CD8-positive, alpha-beta memory T cell (primary cell): ENCODE data around the gene BCL11B. TPM values are rescaled to one million over a fixed set of nuclear protein-coding genes. Genes with fewer than 3 reads are reported as not detected.

Experiments used
- CTCF ChIA-PET: fragments of 350-600 bp; sonication (Branson Sonifier 250); formaldehyde crosslinking; loops from one replicate; lab custom pipeline; 2021; ENCODE audit warnings: antibody characterized with exemption; lab: Charles Lee
- POLR2A ChIA-PET: fragments of 350-600 bp; sonication (Branson Sonifier 250); formaldehyde crosslinking; loops from one replicate; lab custom pipeline; 2021; ENCODE audit warnings: antibody characterized with exemption; lab: Charles Lee
- DNase-seq, 5 donors: peaks; one replicate each; pipeline versions ENCODE4 v3.0.0 to v3.0.0-alpha.2; 2020 to 2022; ENCODE audit warnings: mixed read lengths in 1 of 5
- H3K27ac ChIP-seq: one replicate; pipeline ENCODE4 v1.7.0; 2013; ENCODE audit warnings: low read depth, mild to moderate bottlenecking, low read length, moderate library complexity
- H3K27me3 ChIP-seq: 2 replicates; pipeline ENCODE4 v1.7.0; 2013; ENCODE audit warnings: low read length, mild to moderate bottlenecking; ENCODE audit not compliant: insufficient read depth, poor library complexity, severe bottlenecking
- H3K36me3 ChIP-seq: 2 replicates; pipeline ENCODE4 v1.7.0; 2013; ENCODE audit warnings: mild to moderate bottlenecking, low read length, moderate library complexity; ENCODE audit not compliant: insufficient read depth
- H3K4me1 ChIP-seq: 2 replicates; pipeline ENCODE4 v1.7.0; 2013; ENCODE audit warnings: mild to moderate bottlenecking, low read length, moderate library complexity; ENCODE audit not compliant: insufficient read depth
- H3K4me3 ChIP-seq: 2 replicates; pipeline ENCODE4 v1.7.0; 2013; ENCODE audit warnings: mild to moderate bottlenecking, low read length
- H3K9me3 ChIP-seq: 2 replicates; pipeline ENCODE4 v1.7.0; 2013; ENCODE audit warnings: mild to moderate bottlenecking, low read length
- H3K27ac Mint-ChIP-seq, 8 donors: one replicate each; pipeline ENCODE4 v1.8.0; 2020 to 2021; ENCODE audit warnings: mixed read lengths in 8 of 8, mild to moderate bottlenecking in 6 of 8, inconsistent platforms in 3 of 8, moderate library complexity in 3 of 8
- H3K27me3 Mint-ChIP-seq, 2 donors: one replicate each; pipeline ENCODE4 v1.8.0; 2020 to 2021; ENCODE audit warnings: mixed read lengths in 2 of 2, mild to moderate bottlenecking in 1 of 2, moderate library complexity in 1 of 2
- H3K36me3 Mint-ChIP-seq, 3 donors: one replicate each; pipeline ENCODE4 v1.8.0; 2020 to 2021; ENCODE audit warnings: mixed read lengths in 3 of 3, inconsistent platforms in 1 of 3, mild to moderate bottlenecking in 1 of 3
- H3K4me1 Mint-ChIP-seq, 3 donors: one replicate each; pipeline ENCODE4 v1.8.0; 2020 to 2021; ENCODE audit warnings: mixed read lengths in 3 of 3, inconsistent platforms in 1 of 3, mild to moderate bottlenecking in 1 of 3
- H3K4me3 Mint-ChIP-seq, 7 donors: one replicate each; pipeline ENCODE4 v1.8.0; 2020 to 2021; ENCODE audit warnings: mixed read lengths in 7 of 7, mild to moderate bottlenecking in 6 of 7, moderate library complexity in 4 of 7, inconsistent platforms in 2 of 7
- H3K9me3 Mint-ChIP-seq, 5 donors: one replicate each; pipeline ENCODE4 v1.8.0; 2020 to 2022; ENCODE audit warnings: mixed read lengths in 5 of 5, mild to moderate bottlenecking in 3 of 5, moderate library complexity in 2 of 5, inconsistent platforms in 1 of 5
- polyA plus RNA-seq: library from polyadenylated mRNA; unstranded; fragments of 300-500 nt; fragmentation: Illumina TruSeq; gene quantifications from one replicate; pipeline ENCODE4 v1.2.3, GENCODE V29; 2021
- total RNA-seq, 2 experiments: library from RNA; stranded (reverse); gene quantifications; one replicate each; pipeline ENCODE4 v1.2.3, GENCODE V29; 2021

BCL11B gene
- total and polyA plus RNA-seq, 3 experiments from 2014 or later = 9.7 to 42.5 (median 42.0) TPM

DNA sequence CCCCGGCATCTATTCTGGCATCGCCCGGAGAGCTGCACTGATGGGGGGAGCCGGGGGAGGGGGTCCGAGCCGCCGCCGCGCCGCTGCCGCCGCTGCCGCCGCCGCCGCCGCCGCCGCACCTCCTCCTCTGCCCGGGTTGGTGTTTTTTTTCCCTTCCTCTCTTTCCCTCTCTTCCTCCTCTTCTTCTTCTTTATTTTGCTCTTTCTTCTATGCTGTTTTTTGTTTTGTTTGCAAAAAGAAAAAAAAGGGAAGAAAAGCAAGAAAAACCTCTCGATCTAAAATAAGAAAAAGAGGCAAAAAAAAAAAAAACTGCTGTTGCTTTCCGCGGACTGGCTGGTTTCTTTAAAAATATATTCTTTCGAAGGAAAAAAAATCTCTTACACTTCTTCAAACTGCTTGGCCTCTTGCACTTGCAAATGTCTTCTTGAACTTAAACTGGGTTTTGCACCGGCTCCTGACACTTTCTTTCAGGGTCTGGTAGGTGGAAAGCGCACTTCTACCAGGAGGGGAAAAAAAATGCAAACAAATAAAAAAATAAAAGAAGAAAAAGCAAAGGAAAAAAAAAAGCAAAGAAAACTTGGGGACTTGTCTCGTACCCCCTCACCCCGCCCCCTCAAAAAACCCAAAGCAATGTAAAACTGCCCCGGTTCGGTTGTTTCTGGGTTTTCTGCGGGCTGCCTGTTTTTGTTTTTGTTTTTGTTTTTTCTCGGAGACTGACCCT lies 616 bp downstream of the BCL11B start:
- H3K27me3 Mint-ChIP-seq = peaks cover 0 to 9% of the 10 kb centered on the region in 2 donors
- H3K9me3 Mint-ChIP-seq = peaks cover 0 to 8% (median 3%) of the 10 kb centered on the region in 5 donors
- ChIA-PET POLR2A (interaction anchor here (0.7 to 7.6 kb wide), 8 partner anchors 10 to 1294 kb away, joined by 3 to 63 read pairs (median 6); no protein-coding TSS in a partner anchor), CTCF (interaction anchor here (0.7 to 16.8 kb wide), 23 partner anchors 10 to 1297 kb away, joined by 3 to 532 read pairs (median 5); no protein-coding TSS in a partner anchor)
- Histone ChIP-seq H3K27me3 (no peaks in the 10 kb centered on the region), H3K36me3 (peaks cover 5% of the 10 kb centered on the region), H3K27ac (peak overlapping the region; percentile 83), H3K4me1 (peaks cover 14% of the 10 kb centered on the region), H3K4me3 (peak overlapping the region; percentile 62), H3K9me3 (no peaks in the 10 kb centered on the region)
- peaks cover 0 to 40% (median 5%) of the 10 kb centered on the region in 3 donors for H3K36me3 Mint-ChIP-seq
- H3K4me1 Mint-ChIP-seq = peaks cover 31 to 44% (median 40%) of the 10 kb centered on the region in 3 donors
- DNase-seq = no peak
- peak overlapping the region; percentile 87 to 99 (median 96) for H3K27ac Mint-ChIP-seq
- H3K4me3 Mint-ChIP-seq = peak overlapping the region; percentile 93 to 100 (median 97)

DNA sequence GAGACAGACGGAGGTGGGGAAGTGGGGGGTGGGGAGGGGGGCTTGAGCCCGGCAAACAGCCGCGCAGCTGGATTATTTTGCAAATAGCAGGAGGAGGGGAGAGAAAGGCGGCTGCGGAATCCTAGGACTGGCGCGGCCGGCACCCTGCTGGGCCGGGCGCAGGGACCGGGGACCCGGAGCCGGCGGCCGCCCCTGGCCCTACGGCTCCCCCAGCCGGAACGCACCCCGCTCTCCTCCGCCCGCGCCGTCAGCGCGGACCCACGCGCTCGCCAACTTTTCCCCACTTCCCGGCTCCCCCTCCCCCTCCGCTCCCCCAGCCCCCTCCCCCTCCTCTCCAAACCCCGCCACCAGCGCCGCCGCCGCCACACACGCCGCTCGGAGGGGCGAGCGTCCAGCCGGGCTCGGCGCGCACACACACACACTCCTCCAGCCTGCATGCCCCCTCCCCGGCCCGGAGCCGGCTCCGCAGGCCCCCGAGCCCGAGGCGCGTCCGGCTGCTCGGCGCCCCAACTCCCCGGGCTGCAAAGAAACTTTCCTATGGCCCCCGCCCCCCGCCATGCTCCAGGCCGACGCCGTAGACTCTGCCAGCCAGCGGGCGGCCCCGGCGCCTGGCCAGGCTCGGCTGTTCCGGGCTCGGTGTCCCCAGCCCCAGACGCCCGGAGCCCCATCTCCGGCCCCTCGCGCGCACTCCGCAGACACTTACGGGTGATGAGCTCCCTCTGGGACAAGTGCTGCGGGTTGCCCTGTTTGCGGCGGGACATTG lies 1.4 kb downstream of the BCL11B start:
- POLR2A ChIA-PET = interaction anchor here (0.6 to 7.6 kb wide), 10 partner anchors 9 to 1813 kb away, joined by 3 to 63 read pairs (median 4); no protein-coding TSS in a partner anchor
- H3K4me3 ChIP-seq = peak overlapping the region; percentile 91
- H3K36me3 Mint-ChIP-seq = peaks cover 0 to 45% (median 7%) of the 10 kb centered on the region in 3 donors
- no peaks in the 10 kb centered on the region for H3K9me3 ChIP-seq
- peaks cover 0 to 8% (median 3%) of the 10 kb centered on the region in 5 donors for H3K9me3 Mint-ChIP-seq
- H3K27ac Mint-ChIP-seq = peak overlapping the region; percentile 85 to 99 (median 98)
- peak overlapping the region; percentile 80 for H3K27ac ChIP-seq
- CTCF ChIA-PET = interaction anchor here (1.0 to 16.8 kb wide), 7 partner anchors 8 to 1104 kb away, joined by 4 to 532 read pairs (median 7); no protein-coding TSS in a partner anchor
- H3K27me3 Mint-ChIP-seq = peaks cover 0 to 9% of the 10 kb centered on the region in 2 donors
- H3K4me3 Mint-ChIP-seq = peak overlapping the region; percentile 95 to 100 (median 100)
- H3K36me3 ChIP-seq = peaks cover 5% of the 10 kb centered on the region
- no peaks in the 10 kb centered on the region for H3K27me3 ChIP-seq
- peaks cover 20% of the 10 kb centered on the region for H3K4me1 ChIP-seq
- H3K4me1 Mint-ChIP-seq = peaks cover 37 to 52% (median 48%) of the 10 kb centered on the region in 3 donors
- peak in 4 of 5 donors; percentile 39 to 67 (median 44) for DNase-seq

DNA sequence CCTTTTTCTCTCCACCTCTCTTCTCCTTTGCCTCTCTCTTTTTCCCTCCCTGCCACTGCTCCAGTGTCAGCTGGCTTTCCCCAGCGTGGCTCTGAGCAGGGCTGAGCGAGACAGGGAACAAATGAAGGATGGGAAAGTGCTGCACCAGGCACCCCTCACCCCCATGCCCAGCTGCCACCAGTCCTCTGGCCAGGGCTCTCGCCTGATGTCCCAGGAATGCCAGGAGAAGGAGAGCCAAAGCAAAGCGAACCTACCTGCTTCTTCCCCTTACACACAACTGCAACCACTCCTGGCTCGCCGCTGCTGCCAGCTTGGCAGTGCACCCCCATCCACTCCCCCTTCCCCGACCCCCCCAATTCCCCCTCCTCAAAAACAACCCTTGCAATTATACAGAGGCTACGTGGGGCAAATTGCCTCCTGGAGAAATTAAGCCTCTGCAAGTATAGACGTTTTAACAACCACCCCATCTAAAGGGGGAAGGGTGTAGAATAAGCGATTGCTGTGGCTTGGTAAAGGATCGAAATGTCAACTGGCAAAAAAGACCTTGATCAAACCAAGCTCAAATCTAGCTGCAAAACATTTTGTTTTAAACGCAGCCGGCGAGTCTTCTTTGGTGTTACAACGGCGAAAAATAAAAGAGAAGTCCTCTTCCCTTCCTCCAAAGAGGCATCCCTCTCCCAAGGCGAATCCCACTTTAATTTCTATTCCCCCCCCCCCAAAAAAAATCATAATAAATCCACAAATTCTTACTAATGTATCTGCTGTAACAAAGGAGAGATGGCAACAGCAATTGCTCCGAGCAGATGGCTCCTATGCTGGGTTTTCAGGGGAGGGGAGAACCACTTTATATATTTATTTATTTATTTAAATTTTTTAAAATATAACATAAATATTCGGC lies 2.9 kb downstream of the BCL11B start:
- Histone ChIP-seq H3K4me1 (peaks cover 30% of the 10 kb centered on the region), H3K27me3 (no peaks in the 10 kb centered on the region), H3K9me3 (no peaks in the 10 kb centered on the region), H3K27ac (peak overlapping the region; percentile 76), H3K36me3 (peaks cover 5% of the 10 kb centered on the region), H3K4me3 (peak overlapping the region; percentile 86)
- Mint-ChIP-seq H3K4me3 (peak overlapping the region; percentile 77 to 100 (median 99)), H3K4me1 (peaks cover 47 to 58% (median 55%) of the 10 kb centered on the region in 3 donors), H3K9me3 (peaks cover 0 to 8% (median 3%) of the 10 kb centered on the region in 5 donors), H3K27me3 (peaks cover 0 to 9% of the 10 kb centered on the region in 2 donors), H3K27ac (peak overlapping the region; percentile 88 to 100 (median 100)), H3K36me3 (peaks cover 0 to 60% (median 12%) of the 10 kb centered on the region in 3 donors)
- DNase-seq = peak in 3 of 5 donors; percentile 5 to 51 (median 43)
- ChIA-PET POLR2A (interaction anchor here (0.6 to 7.6 kb wide), 18 partner anchors 8 to 1689 kb away, joined by 3 to 63 read pairs (median 5); no protein-coding TSS in a partner anchor), CTCF (interaction anchor here (0.9 to 16.8 kb wide), 11 partner anchors 7 to 1292 kb away, joined by 3 to 532 read pairs (median 7); no protein-coding TSS in a partner anchor)

DNA sequence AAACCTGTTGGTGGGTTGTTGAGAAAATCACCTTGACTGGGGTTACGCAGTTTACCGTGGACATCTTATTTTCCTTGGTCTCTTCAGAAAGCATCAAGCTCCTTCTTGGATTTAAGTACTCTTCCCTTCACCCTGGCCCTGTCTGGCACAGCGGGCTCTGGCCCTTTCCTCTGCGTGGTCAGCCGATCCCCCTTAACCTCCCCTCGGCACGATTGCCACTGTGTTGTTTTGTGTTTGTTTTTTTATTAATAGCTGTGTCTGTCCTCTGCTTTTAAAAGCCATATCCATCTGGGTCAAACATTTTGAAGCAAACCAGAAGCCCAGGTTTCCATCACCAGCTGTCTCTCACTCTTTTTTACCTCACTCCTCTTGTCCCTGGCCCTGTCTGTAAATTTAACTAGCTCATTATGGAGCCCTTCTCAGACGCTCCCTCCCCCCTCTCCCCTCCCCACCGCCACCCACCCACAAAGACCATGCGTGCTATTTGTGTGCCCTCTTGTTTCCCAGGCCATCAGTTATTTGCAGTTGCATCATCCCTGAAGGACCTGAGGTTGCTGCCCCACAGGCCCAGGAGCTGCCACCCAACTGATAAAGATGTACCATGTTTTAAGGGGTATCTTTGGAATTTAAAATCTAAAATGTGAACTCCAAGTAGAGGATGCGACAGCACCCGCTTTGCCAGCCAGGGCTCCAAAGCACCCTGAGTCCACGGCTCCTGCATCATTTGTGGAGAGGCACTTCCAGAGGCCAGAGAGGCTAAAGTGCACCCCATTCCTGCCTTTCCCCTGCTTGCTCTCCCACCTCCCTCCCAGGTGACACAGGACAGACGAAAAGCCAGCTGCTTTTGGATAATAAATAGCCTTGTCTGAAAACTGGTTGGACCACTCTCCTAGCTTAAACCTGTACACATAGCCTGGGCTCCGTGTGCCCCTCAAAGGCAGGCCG lies 3.9 kb downstream of the BCL11B start:
- no peaks in the 10 kb centered on the region for H3K27me3 ChIP-seq
- POLR2A ChIA-PET = interaction anchor here (0.6 to 7.6 kb wide), 17 partner anchors 13 to 1294 kb away, joined by 3 to 63 read pairs (median 5); no protein-coding TSS in a partner anchor
- peaks cover 54 to 63% (median 60%) of the 10 kb centered on the region in 3 donors for H3K4me1 Mint-ChIP-seq
- H3K4me3 Mint-ChIP-seq = peak overlapping the region; percentile 77 to 100 (median 99)
- peak overlapping the region; percentile 76 for H3K27ac ChIP-seq
- peaks cover 0 to 9% of the 10 kb centered on the region in 2 donors for H3K27me3 Mint-ChIP-seq
- H3K4me1 ChIP-seq = peaks cover 36% of the 10 kb centered on the region
- peak in 3 of 5 donors; percentile 21 to 59 (median 34) for DNase-seq
- H3K27ac Mint-ChIP-seq = peak overlapping the region; percentile 78 to 100 (median 100)
- peaks cover 0 to 8% (median 3%) of the 10 kb centered on the region in 5 donors for H3K9me3 Mint-ChIP-seq
- peaks cover 5% of the 10 kb centered on the region for H3K36me3 ChIP-seq
- CTCF ChIA-PET = interaction anchor here (0.5 to 16.8 kb wide), 15 partner anchors 8 to 1291 kb away, joined by 3 to 532 read pairs (median 20); no protein-coding TSS in a partner anchor
- H3K36me3 Mint-ChIP-seq = peaks cover 0 to 70% (median 16%) of the 10 kb centered on the region in 3 donors
- no peaks in the 10 kb centered on the region for H3K9me3 ChIP-seq
- H3K4me3 ChIP-seq = peak overlapping the region; percentile 86

DNA sequence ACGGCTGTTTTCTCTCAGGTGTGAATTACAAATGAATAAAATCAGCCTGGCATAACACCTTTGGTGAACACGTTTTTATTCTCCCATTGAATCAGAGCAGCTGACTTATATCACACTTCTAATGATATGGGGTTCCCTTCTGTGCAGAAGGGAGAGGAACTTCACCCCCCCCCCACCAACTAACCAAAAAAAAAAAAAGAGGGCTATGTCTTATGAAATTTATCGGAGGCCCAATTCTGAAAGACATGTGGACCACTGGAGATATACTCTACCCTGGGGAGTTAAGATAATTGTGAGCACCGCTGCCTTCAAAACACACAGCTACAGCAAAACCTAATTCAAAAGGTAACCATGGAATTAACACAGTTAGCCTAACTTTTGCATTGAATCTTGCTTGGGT lies 4.6 kb downstream of the BCL11B start:
- Mint-ChIP-seq H3K9me3 (peaks cover 0 to 8% (median 3%) of the 10 kb centered on the region in 5 donors), H3K27me3 (peaks cover 0 to 12% of the 10 kb centered on the region in 2 donors), H3K27ac (peak overlapping the region; percentile 78 to 100 (median 100)), H3K4me1 (peaks cover 54 to 63% (median 60%) of the 10 kb centered on the region in 3 donors), H3K4me3 (peak overlapping the region; percentile 77 to 100 (median 99)), H3K36me3 (peaks cover 0 to 77% (median 18%) of the 10 kb centered on the region in 3 donors)
- POLR2A ChIA-PET = interaction anchor here (0.5 to 7.6 kb wide), 16 partner anchors 9 to 1293 kb away, joined by 3 to 63 read pairs (median 5); no protein-coding TSS in a partner anchor
- Histone ChIP-seq H3K9me3 (no peaks in the 10 kb centered on the region), H3K27ac (peak overlapping the region; percentile 76), H3K4me1 (peaks cover 35% of the 10 kb centered on the region), H3K36me3 (peaks cover 5% of the 10 kb centered on the region), H3K4me3 (peak overlapping the region; percentile 86), H3K27me3 (no peaks in the 10 kb centered on the region)
- CTCF ChIA-PET = interaction anchor here (0.5 to 16.8 kb wide), 17 partner anchors 8 to 1290 kb away, joined by 3 to 532 read pairs (median 17); no protein-coding TSS in a partner anchor
- DNase-seq = peak in 1 of 5 donors; percentile 9
